Activated T-cell treated with anti-CD3 and anti-CD28 coated beads, Interleukin-2, amount 50 U/mL, for 48 hours (primary cell): ENCODE measurements around the gene NBPF11.
A peak's percentile ranks its signal among the peaks of the same experiment; 100 is the strongest.
"Not testable (repeated sequence)": the region's sequence is repeated elsewhere in the genome, so short reads cannot be mapped to it uniquely, and the experiment has no call there.

Source experiments
- DNase-seq, 2 experiments: peaks; one replicate each; pipeline ENCODE4 v3.0.0-alpha.2; 2020

Gene NBPF11

GRCh38 chr1:148151911-148152656, at the start of gene NBPF11:
TSS of gene NBPF11 (minus strand) at chr1:148152281. CDS start at chr1:148127003, 25,278 bp downstream.
- DNase-seq, result peak; percentile 87 to 90

- not testable (repeated sequence) for DNase-seq
These were observed 45.3 kb upstream of the NBPF11 start for GRCh38 chr1:148197396-148197795.

- DNase-seq, result not testable (repeated sequence)
These were observed 44.9 kb upstream of the NBPF11 start for GRCh38 chr1:148196949-148197348.

GRCh38 chr1:148195115-148195514, 43.0 kb upstream of the NBPF11 start:
- not testable (repeated sequence) for DNase-seq

GRCh38 chr1:148188768-148189167, 36.7 kb upstream of the NBPF11 start:
- DNase-seq, result not testable (repeated sequence)

DNA sequence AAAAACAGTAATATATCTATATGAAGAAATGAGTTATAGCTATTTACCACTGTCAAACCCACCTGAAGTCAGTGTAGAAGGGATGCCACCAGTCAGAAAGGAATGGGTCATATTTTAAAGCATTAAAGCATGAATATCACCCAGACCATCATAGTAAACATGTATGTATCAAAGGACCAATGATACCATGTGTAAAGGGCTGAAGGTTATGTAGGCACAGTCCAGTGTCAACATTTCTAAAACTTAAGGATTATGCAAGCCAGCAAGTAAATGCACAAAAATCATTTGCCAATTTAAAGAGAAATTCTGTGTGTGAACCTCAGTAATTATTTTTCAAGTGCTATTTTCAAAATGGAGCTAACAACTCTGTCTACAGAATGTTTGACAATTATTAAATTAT, 26.6 kb upstream of the NBPF11 start:
- not testable (repeated sequence) for DNase-seq

GRCh38 chr1:148175414-148175813, 23.3 kb upstream of the NBPF11 start:
- DNase-seq, result not testable (repeated sequence)

DNA sequence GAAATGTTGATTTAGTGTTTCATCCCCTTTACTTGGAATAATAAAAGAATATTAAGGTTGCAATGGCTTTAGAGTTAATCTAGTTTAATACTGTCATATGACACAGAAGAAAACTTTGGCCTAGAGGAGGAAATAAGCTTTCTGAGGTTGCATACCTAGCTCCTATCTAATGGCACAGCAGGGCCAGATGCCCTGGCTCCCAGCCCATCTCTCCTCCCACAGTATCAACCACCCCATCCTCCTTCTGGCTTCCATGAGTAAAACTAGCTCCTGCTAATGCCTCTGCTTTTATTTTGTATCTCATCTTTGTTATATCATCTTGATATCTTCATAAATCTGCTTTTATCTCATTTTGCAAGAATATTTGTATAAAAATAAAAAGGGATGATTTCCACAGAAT, 19.9 kb upstream of the NBPF11 start:
- not testable (repeated sequence) for DNase-seq

DNA sequence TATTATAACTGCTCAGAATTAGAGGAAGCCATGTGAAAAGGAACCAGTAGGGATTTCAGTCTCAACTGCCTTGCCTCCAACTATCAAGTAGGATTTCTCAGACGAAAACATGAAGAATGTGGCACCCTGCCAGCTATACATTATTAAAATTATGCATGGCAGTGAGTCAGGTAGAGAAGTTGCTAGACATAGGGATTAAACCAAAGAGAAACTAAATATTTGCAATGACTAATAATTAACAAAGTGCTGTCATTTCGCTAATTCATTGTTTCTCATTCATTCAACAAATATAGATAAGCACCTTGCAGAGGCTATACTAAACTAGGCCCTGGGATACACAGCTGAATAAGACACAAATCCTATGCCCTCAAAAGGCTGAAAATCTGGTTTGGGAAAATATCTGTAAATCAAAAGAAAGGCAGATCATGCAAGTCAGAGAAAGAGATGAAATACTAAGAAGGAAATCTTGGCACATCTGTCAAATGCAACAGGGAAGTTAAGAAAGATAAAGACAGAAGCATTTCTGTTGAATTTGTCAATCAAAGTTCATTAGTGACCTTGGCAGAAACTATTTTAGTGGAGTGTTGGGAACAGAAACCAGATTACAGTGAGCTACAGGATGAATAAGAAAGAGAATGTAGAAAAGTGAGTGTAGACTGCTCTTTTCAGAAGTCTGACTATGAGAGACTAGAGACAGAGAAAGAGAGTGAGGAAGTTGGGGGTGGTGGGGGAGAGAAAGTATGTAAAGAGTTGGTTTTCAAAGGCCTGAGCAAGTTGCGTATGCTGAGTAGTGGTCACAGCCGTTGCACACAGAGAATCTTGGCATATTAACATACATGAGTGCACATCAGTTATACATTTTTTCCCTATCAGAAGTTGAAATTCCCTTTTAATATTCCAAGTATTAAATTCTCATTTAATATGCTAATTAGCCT, 14.7 kb upstream of the NBPF11 start:
- DNase-seq, result no peak

DNA sequence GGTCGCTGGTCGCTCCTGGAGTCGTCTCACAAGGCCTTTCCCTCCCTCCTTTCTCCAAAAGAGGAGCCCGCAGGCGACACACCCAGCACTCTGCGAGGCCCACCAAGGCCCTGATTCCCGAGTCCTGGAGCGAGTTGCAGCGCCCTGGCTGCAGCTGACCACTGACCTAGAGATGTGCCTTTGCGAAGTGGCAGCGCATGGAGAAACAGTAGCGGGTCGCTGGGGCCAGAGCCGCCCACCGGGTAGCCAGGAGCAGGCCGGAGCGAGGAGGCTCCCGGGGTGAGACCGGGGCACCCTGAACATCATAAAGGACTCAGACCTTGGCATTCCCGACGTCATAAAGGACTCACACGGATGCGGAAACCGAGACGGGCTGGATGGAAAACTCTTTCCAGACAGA, 10.3 kb upstream of the NBPF11 start:
- no peak for DNase-seq

DNA sequence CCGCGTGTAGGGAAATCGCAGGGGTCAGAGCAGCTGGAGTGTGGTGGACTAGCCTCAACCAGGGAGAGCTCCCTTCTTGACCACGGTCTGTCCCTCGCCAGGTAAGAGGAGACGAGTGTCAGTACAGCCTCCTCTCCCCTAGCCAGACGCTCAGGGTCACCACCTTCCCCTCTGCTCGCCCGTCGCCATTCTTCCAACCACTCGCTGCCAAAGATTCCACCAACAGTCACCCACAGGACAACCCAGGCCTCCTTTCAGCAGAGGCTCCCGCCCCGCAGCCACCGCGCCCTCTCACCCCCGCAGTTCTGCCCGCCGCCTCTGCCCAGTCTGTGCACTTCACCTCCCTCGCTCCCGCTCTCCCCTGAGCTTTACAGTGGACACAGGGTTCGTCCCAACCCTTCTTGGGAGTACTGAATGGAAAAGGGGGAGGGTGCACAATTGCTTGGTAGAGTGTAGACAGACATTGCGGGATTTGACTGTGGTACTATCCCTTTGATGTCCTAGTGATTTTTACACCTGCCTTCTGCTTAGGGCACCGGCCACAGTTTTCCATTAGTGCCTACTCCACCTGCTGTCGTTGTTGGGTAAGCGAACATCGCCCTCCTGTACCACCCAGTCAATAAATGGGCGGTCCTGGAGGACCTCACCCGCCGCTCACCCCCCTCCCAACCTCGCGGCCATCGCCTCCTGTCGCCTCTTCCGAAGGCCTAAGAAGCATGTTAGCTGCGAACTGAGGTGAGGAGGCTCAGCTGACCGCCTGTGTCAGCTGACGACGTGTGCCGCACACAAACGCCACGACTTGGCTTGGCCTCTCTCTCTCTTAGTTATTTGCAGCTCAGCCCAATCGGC, 9.2 kb upstream of the NBPF11 start:
- DNase-seq, result no peak

DNA sequence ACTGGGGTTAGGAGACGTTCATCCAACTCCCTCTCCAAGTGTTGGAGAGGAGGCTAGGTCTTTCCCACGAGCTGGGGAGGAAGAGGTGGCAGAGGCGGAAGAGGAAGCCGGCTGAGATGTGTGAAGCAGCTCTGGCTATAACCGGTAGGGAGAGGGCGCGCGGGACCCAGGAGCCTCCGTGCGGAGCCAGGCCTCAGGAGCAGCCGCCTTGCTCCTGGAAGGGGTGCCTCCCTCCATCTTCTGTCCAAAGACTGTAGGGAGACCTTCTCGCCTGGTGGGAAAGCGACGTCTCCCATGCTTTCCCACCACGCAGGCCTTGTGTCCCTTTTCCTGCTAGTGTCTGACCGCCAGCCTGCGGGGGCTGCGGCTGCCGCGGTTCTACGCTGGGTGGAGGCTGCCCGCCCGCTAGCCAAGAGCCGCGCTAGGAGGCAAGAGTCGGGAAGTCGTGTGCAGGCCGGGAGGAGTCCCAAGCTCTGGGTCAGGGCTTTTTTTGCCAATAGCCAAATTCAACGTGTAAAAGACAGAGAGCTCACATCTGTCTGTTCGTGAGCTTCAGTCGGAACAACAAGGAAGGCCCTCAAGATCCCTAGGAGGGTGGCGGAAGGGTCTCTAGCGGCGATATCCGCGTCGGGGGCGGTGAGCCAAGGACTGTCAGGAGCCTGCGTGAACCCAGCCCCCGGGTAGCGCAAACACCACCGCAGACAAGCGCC, 8.4 kb upstream of the NBPF11 start:
- no peak for DNase-seq

DNA sequence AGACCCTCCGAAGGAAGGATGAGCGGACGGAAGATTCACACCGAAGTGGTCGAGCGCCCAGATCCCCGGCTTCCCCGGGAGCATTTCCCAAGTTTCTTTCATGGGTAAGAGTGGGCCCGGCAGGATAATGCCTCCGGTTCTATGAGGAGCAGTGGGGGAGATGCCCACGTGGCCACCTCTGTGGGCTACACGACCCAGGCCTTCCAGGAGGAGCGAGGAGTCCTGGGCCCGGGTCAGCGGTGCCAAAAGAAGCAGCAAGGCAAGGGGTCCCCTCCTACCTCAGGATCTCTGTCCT, 7.9 kb upstream of the NBPF11 start:
- DNase-seq, result no peak

DNA sequence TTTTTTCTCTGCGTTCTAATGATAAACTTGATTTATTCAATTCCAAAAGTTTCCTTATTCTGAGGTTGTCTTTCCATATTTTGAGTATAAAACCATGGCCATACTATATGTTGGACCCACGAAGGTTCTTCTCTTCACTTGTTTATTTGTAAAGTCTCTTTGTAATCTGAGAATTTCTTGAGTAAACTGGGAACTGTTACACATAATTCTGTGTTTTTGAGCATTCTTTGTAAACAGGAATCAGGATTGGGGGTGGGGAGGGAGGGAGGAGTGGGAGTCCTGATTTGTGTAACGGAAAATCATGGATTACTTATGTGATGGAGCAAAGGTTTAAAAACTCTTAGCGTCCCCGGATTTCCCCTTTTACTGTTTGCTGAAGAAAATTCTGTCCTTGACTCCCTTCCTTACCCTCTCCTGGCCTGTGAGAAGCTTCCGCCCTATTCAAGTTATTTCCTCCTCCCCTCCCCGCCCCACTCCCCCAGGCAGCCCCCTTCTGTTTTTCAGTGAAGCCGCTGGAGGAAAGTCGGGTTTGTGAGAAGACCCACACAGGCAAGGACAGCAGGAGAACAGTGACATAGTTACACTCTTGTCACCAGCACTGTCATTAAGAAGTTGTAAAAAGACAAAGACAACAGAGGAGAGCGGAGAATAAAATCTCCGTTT, 6.4 kb upstream of the NBPF11 start:
- no peak for DNase-seq

GRCh38 chr1:148157803-148158202, 5.7 kb upstream of the NBPF11 start:
- not testable (repeated sequence) for DNase-seq

GRCh38 chr1:148155494-148156275, 3.6 kb upstream of the NBPF11 start:
- not testable (repeated sequence) for DNase-seq

GRCh38 chr1:148152795-148153194, 714 bp upstream of the NBPF11 start:
- DNase-seq, result not testable (repeated sequence)

DNA sequence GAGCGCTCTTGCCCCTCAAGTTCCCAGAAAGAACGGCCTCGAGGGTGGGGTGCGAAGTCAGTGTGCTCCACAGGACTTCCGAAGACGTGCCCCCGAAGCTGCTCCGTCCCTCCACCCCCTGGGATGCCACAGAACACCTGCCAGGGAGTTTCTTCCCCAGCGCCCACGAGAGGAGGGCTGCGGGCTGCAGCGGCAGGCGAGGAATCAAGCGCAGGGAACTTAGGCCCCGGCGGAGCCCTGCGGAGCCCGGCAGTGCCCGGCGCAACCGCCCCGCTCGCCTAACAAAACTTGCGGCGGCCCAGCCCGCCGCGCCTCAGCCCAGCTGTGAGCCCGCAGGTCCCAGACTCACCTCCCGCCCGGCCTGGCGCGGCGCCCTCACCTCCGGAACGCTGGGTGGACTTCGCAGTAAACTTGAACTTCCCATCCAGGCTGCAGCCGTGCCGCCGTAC, 686 bp downstream of the NBPF11 start:
- peak; percentile 39 to 54 for DNase-seq

- DNase-seq, result not testable (repeated sequence)
These were observed 1.1 kb downstream of the NBPF11 start for GRCh38 chr1:148150945-148151344.

DNA sequence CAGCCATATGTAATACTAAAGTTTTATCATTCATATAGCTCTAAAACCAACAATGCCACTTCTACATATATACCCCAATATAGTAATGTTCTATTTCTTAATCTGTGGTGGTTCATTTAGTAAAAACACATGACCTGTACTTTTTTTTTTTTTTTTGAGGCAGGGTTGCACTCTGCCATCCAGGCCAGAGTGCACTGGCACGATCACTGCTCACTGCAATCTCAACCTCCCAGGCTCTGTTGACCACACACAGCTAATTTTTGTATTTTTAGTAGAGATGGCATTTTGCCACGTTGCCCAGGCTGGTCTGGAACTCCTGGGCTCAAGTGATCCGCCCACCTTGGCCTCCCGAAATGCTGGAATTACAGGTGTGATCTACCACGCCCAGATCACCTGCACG, 2.1 kb downstream of the NBPF11 start:
- DNase-seq, result not testable (repeated sequence)
